GM19193 (cell line): ENCODE measurements around the gene PIK3C3.

Source experiments
- POLR2A ChIP-seq: IDR thresholded peaks from 4 replicates; pipeline ENCODE4 v1.6.1; 2011; ENCODE audit not compliant: insufficient read depth, insufficient read length; ENCODE audit errors: extremely low read depth

The PIK3C3 gene

DNA sequence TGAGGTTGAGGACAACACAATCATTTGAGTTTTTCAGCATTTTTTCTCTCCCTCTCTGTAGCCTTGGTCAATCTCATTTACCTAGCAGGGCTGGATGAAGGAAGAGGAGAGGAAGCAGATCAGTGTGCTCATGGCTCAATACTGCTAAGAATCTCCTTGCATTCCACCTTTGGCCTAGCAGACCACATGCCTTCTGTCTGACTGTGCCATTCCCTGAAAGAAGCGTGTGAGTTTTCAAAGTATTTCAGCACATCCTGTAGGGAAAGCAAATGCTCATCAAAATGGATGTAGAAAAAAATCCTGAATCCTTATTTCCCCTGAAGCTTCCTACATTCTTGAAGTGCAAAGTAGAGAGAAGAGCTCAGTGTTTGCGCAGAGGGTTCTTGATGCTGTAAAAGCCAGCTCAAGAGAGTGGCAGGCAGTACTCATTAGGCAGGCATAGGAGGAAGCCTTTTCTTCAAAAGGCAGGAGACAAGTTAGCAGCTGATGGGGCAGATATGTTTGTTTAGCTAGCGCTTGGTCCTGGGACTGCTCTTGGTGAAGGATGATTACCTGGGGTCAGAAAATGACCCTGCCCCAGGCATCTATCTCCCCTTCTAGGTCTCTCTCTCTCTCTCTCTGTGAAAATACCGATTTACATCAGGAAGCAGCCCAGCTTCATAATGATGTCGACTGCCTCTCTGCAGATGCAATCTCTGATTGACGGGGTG is 14.4 kb upstream of the PIK3C3 start:
- TF ChIP-seq POLR2A = no peak

DNA sequence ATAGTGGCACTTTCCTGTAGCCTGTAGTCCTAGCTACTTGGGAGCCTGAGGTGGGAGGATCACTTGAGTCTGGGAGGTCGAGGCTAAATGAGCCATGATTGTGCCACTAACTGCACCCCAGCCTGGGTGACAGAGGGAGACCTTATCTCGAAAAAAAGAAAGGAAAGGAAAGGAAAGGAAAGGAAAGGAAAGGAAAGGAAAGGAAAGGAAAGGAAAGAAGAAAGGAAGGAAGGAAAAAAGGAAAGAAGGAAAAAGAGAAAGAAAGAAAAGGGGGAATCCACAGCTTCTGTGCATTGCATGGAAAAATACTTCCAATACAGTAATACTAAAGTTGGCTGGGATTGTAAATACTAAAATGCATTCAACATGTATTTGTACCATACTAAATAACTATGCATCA is 12.8 kb upstream of the PIK3C3 start:
- TF ChIP-seq POLR2A = no peak

DNA sequence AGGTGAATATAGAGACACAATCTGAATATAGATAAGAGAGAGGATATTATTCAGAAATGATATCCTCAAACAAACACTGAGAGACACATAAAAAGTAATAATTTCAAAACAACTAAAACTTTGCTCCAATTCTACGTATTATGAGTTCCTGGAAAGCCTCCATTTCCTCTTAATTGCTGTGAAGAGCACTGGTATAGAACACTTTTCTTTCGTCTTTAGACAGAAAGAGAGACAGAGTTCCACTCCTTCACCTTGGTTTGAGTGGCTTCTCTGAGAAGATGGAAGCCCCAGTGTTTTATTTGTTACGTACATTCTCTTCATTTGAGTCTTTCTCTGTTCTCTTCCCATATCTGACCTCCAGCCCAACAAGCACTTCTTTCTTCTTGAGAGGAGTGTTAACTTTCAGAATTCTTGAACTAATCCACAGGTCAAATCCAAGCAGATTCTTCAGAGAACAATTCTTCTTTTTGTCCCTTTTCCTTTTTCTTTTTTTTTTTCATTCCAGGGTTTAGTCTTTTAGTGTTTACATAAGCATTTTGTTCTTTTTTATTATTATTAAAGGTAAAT is 6.4 kb upstream of the PIK3C3 start:
- no peak for TF ChIP-seq POLR2A

DNA sequence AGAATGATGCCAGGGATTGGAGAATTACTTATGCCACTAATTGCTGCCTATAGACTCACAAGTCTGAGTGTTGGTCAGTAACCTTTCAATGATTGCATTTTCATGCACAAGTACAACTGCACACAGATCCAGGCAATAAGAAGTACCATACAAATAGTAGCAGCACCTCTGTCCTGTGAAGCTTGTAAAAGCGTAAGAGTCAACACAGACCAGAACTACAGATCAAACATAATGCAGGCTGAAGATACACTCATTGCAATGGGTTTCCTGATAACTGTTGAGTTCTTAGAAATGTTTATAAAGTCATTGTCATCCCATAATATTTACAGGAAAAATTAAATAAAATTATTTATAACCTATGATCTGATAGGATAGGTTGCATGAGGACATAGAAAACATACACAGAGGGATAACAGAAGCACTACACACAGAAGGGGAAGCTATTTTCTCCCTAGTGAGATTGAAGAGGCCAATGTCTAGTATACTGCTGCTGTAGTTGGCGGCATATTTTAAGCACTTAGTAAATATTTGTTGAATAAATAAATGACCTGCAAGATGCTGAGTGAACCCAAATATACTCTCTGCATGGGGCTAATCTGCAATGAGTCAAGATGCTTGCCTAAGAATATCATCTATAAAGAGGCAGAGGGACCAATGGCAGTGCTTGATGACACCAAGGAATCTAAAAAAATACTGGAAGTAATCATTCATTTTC is 5.7 kb upstream of the PIK3C3 start:
- TF ChIP-seq POLR2A = no peak

DNA sequence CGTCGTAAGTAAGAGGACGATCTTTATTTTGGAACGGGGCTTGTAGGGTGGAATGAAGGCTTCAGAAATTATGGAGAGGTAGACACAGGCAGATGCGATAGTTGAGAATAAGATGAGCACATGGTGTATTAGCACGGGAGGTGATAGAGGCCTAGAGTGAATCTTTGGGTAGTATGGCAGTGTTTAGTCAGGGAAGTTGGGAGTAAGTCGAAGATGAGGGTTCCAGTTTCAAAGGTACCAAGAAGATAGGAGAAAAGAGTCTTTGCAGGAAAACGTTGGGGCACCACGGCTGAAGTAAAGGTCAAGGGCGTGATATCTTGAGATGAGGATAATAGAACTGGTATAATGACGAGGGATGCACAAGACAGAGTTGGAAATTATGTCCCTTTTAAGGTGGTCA is 654 bp downstream of the PIK3C3 start:
- no peak for TF ChIP-seq POLR2A

DNA sequence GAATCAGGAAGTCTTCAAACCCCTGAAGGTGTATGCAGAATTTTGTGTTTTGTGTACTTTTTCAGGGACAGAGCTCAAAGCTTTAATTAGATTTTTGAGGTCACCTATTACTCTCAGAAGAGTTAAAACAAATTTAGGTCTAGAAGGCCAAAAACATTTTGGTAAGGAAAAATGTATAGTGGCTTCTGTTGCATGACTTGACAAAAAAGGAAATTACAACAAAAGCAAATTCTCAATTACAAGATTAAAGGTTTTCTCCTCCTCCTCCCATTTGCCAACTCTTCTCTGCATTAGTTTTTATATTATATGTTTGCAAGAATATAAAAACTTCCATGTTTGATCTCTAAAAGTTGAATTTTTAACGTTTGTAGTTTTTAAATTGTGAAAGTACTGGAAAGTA is 4.0 kb downstream of the PIK3C3 start:
- TF ChIP-seq POLR2A = no peak

DNA sequence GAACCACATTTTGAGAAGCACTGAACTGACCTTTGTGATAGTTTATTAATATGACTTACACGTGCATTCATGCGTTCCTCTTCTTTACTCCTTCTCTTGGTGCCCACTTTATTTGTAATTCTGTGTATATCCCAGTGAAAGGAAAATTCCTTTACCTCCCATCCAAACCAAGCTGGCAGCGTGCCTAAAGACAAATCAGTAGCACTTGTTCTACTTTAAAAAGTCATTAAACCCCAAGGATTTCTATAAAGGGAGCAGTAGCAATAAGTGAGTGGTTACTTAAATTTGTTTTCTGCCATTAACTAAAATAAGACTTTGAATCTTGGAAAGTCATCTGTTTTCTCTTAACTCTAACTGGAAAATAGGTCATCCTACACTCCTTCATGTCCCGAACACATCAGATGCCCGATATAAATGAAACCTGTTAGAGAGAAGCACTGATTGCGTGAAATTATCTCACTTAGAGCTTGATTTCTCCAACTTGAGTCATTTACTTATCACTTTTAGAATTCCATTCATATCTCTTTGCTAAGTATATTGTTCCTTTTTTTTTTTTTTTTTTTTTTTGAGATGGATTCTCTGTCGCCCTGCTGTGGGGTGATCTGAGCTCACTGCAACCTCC is 10.7 kb downstream of the PIK3C3 start:
- TF ChIP-seq POLR2A = no peak

DNA sequence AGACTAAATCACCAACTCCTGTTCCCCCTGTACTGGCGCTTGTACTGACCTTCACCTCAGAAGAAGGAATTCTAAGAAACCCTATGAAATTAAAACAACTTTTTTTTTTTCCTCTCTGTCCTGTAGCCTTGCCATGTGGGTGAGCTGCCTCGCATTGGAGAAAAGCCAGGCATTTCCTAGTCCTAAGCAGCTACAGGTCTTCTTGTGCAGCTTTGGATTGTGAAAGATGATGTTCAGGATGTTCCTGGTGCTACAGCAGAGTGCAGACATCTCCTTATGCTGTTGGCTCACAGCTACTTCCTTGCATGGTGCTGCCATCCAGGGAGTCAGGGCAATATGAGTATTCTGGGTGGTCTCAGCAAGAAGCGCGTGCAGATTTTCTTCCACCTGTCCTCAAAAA is 11.9 kb downstream of the PIK3C3 start:
- no peak for TF ChIP-seq POLR2A

DNA sequence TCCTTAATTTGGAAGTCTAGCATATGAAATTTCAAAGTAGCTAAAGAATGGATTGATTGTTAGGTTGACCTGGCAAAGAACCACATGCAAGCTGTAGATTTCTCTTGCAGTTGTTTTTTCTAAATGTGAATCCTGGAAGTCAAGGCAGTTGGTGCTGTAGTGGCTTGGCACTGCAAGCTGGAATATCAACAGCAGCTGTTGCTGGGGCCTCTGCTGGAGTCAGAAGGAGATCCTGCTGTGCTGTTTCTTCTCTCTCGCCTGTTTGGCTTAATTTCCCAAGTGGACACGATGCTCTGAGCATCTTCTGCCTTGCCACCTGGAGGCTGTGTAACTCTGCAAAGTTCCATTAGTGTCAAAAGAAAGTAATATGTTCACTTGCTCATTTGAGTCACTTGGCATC is 12.6 kb downstream of the PIK3C3 start:
- TF ChIP-seq POLR2A = no peak

DNA sequence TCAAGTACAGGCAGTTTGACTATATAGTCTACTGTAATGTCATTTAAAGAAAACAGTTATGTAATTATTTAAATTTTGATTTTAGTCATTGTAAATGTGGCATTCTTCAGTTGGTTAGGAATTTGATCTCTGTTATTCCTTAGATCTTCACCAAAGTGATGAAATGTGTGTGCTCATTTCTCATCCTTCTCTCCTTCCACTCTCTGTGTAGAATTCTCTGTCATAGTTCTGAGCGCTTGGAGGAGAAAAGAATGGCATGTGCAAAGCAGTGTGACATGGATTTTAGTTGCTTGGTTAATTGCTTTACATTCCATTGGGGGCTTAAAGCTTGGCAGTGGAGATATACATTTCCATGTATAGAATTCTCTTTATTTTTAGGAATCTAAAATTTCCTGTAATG is 14.8 kb downstream of the PIK3C3 start:
- TF ChIP-seq POLR2A = no peak

DNA sequence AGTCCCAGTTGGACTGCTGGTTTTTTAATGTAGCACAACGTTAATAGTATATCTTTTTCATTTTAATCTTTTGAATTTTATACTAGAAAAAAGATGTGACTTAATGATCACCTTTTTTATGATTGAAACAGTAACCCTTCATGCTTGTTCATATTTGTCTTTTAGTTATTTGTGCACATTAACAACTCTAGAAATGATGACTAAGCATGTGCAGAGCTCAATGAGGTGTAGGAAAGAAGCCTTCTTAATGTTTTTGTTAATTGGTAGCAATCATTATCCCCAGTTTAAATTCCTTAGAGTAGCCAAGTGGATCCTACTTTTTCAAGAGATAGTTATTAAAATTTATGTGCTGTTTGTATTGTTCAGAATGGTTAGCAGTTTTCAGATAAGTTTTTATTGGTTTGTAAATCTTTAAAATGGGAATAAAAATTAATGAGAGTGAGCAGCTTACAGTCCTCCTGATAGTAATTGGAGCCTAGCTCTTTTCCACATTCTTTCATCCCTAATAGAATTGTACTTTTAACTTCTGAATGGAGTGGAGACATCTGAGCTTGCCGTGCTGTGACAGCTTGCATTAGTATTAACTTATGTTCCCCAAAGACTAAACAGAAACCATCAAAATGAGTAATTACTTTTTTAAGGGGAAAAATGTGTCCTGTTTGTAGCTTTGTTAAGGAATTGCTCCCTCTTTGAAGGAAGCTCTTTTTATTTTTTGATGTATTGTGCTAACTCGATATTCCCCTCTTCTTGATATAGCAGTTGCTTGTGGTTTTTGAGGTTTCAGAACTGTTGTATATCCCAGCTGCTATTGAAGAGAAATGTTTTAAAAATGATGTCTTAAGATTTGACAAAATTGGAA is 17.3 kb downstream of the PIK3C3 start:
- TF ChIP-seq POLR2A = no peak

DNA sequence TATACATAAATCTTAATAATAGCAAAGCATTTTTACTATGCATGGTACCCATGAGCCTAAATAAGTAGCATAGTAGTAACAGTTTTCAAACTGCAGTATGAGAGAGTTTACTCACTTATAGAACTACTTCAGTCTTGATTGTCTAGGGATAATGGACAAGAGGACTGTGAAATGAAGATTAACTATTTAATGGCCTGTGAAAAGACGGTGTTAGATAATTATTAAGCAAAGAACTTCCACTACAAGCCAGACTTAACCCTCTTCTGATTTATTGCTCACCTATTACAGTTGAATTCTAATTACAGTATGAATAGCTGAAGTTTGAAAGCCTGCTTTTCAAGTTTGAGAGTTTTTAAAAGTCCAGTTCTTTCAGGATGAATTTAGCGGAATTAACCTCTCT is 18.9 kb downstream of the PIK3C3 start:
- no peak for TF ChIP-seq POLR2A

DNA sequence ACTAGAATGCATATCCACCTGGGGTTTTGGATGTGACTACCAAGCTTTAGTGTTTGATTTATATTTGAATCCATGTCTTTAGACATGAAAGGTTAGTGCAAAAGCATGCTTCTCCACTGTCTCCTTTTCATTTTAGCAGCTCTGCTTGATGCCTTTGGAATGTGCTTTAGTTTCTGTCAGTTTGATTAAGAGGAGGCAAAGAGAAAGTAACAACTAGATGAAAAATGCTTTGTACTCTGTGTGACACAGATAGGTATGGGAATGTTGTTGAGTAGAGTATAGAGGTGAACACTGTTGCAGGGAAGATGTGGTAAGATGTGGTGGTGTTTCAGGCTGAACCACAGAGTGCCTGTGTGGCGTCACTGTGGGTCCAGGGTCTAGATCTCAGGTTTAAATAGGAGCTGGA is 19.8 kb downstream of the PIK3C3 start:
- TF ChIP-seq POLR2A = no peak

DNA sequence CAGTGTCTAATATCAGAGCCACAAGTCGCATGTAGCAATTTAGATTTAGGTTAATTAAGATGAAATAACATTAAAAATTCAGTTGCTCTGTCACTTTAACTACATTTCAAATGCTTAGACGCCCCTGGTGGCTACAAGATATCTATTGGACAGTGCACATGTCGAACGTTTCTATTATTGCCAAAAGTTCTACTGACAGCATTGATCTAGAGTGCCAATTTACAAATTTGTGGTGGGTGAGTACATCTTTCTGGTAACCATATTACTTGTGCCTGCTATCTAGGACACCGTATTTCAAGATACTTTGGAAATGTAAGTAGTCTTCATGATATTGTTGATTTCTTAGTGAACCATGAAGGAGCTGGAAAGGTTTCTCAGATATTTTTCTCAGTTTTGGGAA is 20.2 kb downstream of the PIK3C3 start:
- no peak for TF ChIP-seq POLR2A

DNA sequence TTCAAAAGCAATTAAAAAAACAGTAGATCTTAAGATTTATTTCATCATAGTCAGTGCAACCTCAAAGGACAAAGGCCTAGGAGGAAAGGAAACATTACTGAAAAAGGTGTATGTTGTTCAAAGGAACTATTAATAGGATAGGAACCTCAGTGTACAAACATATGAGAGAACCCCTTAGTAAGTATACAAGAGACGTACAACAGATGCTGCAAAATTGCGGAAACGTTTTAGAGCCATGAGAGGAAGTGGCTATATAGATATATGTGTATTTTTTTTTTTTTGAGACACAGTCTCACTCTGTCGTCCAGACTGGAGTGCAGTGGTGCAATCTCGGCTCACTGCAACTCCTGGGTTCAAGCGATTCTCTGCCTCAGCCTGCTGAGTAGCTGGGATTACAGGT is 22.2 kb downstream of the PIK3C3 start:
- no peak for TF ChIP-seq POLR2A
